GM13977 (cell line): ENCODE data around the gene AARS1.
"Not testable (repeated sequence)": the region's sequence is repeated elsewhere in the genome, so short reads cannot be mapped to it uniquely, and the experiment has no call there.

Experiments
- DNase-seq: peaks from one replicate; pipeline ENCODE4 v3.0.0; 2012; ENCODE audit warnings: low spot score
- in situ Hi-C: fragments of 300-500 bp; cut with MboI; formaldehyde crosslinking; loops from one replicate; pipeline ENCODE4 v1.12.0; 2022; ENCODE audit warnings: low sequenced_read_pairs, low pct_unique_long_range_greater_than_20kb, mixed read lengths, inconsistent platforms; ENCODE audit not compliant: unreplicated experiment
- TF ChIP-seq, protein P1 (sequence below): IDR thresholded peaks from 2 replicates; pipeline ENCODE4 v1.5.1; 2012; ENCODE audit warnings: mild to moderate bottlenecking, control low read depth; ENCODE audit not compliant: insufficient read depth; ENCODE audit errors: extremely low read depth, missing control alignments

AARS1 gene

DNA sequence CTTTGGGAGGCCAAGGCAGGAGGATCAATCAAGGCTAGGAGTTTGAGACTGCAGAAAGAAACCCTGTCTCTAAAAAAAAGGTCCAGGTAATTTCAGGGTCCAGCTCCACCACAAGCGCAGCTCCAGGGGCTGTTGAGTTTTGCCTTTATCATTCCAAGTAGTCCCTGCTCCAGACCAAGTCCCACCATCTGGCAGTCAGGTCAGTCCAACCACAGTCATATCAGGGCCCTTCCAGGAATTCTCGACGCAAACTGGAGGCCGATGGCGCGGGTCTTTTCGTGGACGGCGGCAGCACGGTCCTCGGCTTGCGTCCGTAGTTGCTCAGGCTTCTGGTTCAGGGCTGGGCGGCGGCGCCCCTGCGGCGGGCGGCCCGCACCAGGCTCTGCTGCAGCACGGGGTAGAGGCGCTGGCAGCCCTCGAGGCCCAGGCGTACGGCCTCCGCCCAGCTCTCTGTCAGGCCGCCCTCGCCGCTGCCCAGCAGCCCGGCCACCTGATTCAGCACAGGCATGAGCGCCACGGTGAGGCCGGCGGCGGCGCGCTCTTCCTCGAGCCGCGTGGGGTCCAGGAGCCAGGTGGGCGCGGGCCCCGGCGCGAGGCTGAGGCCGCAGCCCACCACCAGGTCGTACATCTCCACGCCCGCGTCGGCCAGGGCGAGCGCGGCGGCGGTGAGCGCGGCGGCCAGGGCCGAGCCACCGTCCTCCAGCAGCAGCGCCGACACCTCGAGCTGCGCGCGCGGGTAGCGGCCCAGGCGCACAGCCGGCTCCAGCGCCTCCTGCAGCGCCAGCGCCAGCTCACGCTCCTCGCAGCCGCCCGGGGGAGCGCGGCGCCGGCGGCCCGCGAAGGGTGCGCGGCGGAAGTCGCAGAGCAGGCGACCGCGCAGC is 38.3 kb downstream of the AARS1 start:
- TF ChIP-seq, protein P1, sequence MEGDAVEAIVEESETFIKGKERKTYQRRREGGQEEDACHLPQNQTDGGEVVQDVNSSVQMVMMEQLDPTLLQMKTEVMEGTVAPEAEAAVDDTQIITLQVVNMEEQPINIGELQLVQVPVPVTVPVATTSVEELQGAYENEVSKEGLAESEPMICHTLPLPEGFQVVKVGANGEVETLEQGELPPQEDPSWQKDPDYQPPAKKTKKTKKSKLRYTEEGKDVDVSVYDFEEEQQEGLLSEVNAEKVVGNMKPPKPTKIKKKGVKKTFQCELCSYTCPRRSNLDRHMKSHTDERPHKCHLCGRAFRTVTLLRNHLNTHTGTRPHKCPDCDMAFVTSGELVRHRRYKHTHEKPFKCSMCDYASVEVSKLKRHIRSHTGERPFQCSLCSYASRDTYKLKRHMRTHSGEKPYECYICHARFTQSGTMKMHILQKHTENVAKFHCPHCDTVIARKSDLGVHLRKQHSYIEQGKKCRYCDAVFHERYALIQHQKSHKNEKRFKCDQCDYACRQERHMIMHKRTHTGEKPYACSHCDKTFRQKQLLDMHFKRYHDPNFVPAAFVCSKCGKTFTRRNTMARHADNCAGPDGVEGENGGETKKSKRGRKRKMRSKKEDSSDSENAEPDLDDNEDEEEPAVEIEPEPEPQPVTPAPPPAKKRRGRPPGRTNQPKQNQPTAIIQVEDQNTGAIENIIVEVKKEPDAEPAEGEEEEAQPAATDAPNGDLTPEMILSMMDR = peak; percentile 26

DNA sequence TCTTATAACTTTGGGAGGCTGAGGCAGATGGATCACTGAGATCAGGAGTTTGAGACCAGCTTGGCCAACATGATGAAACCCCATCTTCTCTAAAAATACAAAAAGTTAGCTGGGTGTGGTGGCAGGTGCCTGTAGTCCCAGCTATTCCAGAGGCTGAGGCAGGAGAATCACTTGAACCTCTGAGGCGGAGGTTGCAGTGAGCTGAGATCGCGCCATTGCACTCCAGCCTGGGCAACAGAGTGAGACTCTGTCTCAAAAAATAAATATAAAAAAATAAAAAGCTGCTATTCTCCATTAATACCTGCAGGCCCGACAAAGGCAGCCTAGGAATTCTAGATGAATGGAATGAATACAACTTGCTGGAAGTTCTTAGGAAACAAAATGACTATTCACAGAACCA is 39.6 kb downstream of the AARS1 start:
- in situ Hi-C loops, DNase-seq: not testable (repeated sequence)

More for the DNA sequence above, 38.3 kb downstream of the AARS1 start:
- in situ Hi-C loops = no loop called here
- DNase-seq = peak; percentile 81

DNA sequence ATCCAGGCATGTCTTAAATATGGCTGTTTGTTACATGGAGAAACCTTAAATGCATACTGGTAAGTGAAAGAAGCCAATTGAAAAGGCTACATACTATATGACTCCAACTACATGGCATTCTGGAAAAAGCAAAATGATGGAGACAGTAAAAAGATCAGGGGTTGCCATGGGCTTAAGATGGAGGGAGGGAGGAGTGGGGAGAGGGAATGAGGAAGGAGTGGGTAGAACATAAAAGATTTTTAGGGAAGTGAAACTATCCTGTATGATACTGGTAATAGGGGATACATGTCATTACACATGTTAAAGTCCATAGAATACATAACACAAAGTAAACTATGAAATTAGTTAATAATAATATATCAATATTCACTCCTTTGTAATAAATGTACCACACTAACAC is 50.5 kb downstream of the AARS1 start:
- DNase-seq, in situ Hi-C loops: not testable (repeated sequence)

DNA sequence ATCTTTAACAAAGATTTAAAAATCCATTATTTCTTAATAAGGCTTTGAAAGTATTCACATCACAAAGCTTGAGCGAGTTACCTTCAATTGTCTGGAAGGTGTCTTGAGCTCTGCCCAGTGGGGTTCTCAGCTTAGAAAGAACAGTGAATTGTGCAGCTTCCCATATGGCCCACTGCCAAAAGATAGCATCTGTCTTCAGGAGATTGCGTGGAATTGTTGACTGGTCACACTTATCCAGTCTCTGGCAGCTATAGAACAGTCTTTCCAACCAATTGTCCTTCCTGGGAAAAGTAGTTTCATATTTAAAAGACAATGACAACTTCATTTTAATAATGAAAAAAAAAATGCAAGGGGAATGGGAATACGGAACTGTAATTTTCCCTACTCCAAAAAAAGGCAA is 57.5 kb downstream of the AARS1 start:
- in situ Hi-C loops, DNase-seq: not testable (repeated sequence)

DNA sequence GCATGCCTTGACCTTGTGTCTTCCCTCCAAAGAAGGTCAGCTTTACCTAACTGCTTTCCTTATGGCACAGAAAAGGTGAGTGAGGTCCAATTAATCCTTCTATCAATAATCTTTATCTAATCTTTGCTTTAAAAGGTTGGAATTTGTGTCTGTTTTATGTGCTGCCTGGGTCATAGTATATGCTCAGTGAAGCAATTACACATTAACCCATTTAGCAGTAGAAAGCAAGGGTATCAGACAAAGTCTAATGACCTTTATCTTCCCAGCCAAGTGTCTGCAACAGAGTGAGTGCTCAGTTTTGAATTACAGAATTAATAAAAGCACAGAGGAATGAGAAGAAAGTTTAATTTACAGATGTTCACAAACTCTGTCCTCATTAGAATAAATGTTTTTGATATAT is 63.3 kb downstream of the AARS1 start:
- in situ Hi-C loops, DNase-seq: not testable (repeated sequence)

DNA sequence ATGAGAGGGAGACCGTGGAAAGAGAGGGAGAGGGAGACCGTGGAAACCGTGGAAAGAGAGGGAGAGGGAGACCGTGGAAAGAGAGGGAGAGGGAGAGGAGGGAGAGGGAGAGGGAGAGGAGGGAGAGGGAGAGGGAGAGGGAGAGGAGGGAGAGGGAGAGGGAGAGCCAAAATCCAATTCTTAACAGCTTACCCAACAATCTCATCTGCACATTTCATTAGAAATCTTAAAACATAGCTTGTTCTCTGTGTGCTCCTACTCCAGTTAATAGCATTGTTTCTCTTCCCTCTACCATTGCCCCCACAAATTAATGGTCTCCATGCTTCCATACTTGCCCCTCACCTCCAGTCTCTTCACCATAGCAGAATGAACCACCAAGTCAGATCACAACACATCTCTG is 63.9 kb downstream of the AARS1 start:
- DNase-seq, in situ Hi-C loops: not testable (repeated sequence)

DNA sequence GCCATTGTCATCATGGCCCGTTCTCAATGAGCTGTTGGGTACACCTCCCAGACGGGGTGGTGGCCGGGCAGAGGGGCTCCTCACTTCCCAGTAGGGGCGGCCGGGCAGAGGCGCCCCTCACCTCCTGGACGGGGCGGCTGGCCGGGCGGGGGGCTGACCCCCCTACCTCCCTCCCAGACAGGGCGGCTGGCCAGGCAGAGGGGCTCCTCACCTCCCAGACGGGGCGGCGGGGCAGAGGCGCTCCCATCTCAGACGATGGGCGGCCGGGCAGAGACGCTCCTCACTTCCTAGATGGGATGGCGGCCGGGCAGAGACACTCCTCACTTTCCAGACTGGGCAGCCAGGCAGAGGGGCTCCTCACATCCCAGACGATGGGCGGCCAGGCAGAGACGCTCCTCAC is 64.7 kb downstream of the AARS1 start:
- DNase-seq, in situ Hi-C loops: not testable (repeated sequence)

DNA sequence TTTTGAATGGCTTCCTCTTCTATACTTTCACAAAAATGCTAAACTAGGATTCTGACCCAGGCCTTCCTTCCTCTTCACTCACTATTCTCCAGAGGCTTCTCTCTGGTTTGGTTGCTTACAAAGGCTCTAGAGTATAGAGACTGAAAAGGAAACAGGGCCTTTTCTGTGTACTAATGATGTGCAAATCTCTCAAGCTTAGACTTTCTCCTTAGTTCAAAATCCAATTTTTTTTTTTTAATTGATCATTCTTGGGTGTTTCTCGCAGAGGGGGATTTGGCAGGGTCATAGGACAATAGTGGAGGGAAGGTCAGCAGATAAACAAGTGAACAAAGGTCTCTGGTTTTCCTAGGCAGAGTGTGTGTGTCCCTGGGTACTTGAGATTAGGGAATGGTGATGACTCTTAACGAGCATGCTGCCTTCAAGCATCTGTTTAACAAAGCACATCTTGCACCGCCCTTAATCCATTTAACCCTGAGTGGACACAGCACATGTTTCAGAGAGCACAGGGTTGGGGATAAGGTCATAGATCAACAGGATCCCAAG is 65.3 kb downstream of the AARS1 start:
- in situ Hi-C loops, DNase-seq: not testable (repeated sequence)

DNA sequence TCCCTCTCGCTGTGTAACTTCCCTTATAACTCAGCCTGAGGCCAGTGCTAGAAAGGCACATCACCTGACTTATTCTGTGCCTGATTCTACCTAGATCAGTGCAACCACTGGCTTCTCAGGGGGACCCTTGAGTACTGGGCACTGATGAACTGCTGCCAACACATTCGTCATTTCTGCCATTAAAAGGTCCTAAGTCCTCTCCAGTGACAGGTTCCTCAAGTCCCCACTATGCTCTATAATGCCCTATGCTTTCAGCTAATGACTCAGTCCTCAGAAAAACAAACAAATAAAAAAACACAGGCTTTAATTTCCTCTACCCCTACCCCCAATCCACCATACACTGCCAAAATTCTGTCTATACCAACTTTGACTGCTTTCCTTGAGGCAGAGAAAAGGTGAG is 66.1 kb downstream of the AARS1 start:
- in situ Hi-C loops, DNase-seq: not testable (repeated sequence)

DNA sequence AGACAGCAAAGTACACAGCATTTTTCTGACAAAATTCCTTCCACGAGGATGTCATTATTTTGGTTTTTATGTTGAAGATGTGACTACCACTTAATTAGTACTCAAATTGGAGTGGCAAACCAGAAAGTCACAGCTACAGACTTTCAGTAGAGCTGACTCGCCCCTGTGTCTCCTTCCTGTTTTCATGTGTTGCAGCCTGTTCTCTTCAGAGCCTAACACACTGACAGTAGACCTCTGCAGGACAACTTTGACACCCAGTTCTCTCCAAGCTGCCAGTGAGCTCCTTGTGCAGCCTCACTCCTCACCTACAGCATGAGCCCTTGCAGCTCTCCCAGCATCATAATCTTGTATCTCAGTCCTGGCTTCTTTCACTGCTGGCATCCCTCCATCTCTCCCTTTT is 66.7 kb downstream of the AARS1 start:
- in situ Hi-C loops, DNase-seq: not testable (repeated sequence)

DNA sequence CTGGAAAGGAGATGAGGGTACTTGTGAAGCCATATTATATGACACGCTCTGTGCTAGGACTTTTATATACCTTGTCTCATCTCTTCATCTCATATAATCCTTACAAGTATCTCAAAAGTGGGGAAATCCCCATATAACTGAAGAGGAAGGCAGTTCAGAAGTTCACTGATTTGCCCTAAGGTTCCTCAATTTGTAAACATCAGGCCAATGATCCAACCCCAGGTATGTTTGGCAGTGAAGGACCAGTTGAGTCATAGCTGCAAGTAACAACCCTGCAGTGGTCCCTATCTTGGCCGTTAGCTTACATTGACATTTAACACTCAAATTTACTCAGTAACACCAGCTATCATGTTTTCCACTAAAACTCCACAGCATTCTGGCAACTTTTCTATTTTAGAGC is 70.7 kb downstream of the AARS1 start:
- in situ Hi-C loops, DNase-seq: not testable (repeated sequence)

DNA sequence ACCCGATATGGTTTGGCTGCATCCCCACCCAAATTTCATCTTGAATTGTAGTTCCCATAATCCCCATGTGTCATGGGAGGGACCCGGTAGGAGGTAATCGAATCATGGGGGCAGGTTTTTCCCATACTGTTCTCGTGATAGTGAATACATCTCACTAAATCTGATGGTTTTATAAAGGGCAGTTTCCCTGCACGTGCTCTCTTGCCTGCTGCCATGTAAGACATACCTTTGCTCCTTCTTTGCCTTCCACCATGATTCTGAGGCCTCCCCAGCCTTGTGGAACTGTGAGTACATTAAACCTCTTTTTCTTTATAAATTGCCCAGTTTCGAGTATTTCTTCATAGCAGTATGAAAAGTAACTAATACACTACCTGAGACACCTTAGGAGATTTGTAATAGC is 82.9 kb downstream of the AARS1 start:
- DNase-seq, in situ Hi-C loops: not testable (repeated sequence)

DNA sequence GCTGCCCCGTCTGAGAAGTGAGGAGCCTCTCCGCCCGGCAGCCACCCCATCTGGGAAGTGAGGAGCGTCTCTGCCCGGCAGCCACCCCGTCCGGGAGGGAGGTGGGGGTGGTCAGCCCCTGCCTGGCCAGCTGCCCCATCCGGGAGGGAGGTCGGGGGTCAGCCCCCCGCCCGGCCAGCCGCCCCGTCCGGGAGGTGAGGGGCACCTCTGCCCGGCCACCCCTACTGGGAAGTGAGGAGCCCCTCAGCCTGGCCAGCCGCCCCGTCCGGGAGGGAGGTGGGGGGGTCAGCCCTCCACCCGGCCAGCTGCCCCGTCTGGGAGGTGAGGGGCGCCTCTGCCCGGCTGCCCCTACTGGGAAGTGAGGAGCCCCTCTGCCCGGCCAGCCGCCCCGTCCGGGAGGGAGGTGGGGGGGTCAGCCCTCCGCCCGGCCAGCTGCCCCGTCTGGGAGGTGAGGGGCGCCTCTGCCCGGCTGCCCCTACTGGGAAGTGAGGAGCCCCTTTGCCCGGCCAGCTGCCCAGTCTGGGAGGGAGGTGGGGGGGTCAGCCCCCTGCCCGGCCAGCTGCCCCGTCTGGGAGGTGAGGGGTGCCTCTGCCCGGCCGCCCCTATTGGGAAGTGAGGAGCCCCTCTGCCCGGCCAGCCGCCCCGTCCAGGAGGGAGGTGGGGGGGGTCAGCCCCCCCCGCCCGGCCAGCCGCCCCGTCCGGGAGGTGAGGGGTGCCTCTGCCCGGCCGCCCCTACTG is 84.5 kb downstream of the AARS1 start:
- DNase-seq, in situ Hi-C loops: not testable (repeated sequence)

DNA sequence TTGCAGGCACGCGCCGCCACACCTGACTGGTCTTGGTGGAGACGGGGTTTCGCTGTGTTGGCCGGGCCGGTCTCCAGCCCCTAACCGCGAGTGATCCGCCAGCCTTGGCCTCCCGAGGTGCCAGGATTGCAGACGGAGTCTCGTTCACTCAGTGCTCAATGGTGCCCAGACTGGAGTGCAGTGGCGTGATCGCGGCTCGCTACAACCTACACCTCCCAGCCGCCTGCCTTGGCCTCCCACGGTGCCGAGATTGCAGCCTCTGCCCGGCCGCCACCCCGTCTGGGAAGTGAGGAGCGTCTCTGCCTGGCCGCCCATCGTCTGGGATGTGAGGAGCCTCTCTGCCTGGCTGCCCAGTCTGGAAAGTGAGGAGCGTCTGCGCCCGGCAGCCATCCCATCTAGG is 85.3 kb downstream of the AARS1 start:
- in situ Hi-C loops, DNase-seq: not testable (repeated sequence)

DNA sequence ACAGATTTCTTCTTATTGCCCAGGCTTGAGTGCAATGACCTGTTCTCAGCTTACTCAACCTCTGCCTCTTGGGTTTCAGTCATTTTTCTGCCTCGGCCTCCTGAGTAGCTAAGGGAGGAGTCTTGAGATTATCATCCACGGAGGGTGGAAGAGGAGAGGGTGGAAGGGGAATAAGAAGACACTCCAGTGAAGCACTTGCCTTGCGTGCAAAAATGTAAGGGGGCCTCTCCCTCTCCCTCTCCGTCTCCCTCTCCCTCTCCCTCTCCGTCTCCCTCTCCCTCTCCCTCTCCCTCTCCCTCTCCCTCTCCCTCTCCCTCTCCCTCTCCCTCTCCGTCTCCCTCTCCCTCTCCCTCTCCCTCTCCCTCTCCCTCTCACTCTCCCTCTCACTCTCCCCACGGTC is 85.8 kb downstream of the AARS1 start:
- in situ Hi-C loops = not testable (repeated sequence)

More for the DNA sequence above, 85.8 kb downstream of the AARS1 start:
- not testable (repeated sequence) for DNase-seq
